Astrocyte of the spinal cord (primary cell): ENCODE data around the gene DGKB.

Experiments used
- DNase-seq: peaks from one replicate; pipeline ENCODE4 v3.0.0; 2011; ENCODE audit warnings: low read depth, low spot score
- H3K4me3 ChIP-seq: 2 replicates; pipeline ENCODE4 v1.5.1; 2011; ENCODE audit warnings: low read depth, mild to moderate bottlenecking, low read length, moderate library complexity
- CTCF ChIP-seq: IDR thresholded peaks from 2 replicates; pipeline ENCODE4 v1.5.1; 2012; ENCODE audit warnings: low read depth, mild to moderate bottlenecking, low read length, inconsistent platforms
- in situ Hi-C: cut with HindIII; loops from 2 replicates; pipeline ENCODE4 v1.10.0; 2017; ENCODE audit warnings: low sequenced_read_pairs

Gene DGKB

DNA sequence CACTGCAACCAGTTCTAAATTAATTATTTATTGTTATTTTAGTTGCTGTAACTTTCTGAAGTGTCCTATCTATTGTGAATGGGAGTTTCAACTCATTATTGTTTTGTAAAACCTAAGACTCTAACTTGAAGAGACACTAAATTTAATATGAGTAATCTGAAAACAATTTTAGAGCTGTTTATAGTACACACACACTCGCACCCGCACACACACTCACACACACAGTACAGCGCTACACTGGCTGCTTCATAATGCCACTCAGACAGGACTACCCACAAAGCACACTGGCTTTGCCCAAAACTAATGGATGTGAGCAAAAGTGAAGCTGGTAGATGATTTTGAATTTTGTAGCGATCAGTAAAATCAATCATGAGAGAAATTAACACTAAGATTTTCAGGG, 674.2 kb downstream of the DGKB start:
- no peak overlapping the region for H3K4me3 ChIP-seq
- no peak for TF ChIP-seq CTCF
- DNase-seq: no peak
- in situ Hi-C loops: no loop called here

- H3K4me3 ChIP-seq: no peak overlapping the region
- DNase-seq: no peak
- in situ Hi-C loops: no loop called here
- no peak for TF ChIP-seq CTCF
These were observed 676.4 kb downstream of the DGKB start for GRCh38 chr7:14226126-14226525.

- in situ Hi-C loops: no loop called here
- no peak overlapping the region for H3K4me3 ChIP-seq
- no peak for DNase-seq
- TF ChIP-seq CTCF: no peak
These were observed 683.4 kb downstream of the DGKB start for GRCh38 chr7:14219125-14219524.

- no peak overlapping the region for H3K4me3 ChIP-seq
- DNase-seq: peak; percentile 67
- in situ Hi-C loops: no loop called here
- no peak for TF ChIP-seq CTCF
These were observed 684.2 kb downstream of the DGKB start for GRCh38 chr7:14218338-14218737.

GRCh38 chr7:14209896-14210484, 692.6 kb downstream of the DGKB start:
- TF ChIP-seq CTCF: no peak
- DNase-seq: no peak
- in situ Hi-C loops: no loop called here
- H3K4me3 ChIP-seq: no peak overlapping the region

GRCh38 chr7:14207711-14208110, 694.8 kb downstream of the DGKB start:
- TF ChIP-seq CTCF: no peak
- H3K4me3 ChIP-seq: no peak overlapping the region
- no peak for DNase-seq
- in situ Hi-C loops: no loop called here

- no peak overlapping the region for H3K4me3 ChIP-seq
- in situ Hi-C loops: no loop called here
- TF ChIP-seq CTCF: no peak
- no peak for DNase-seq
These were observed 695.4 kb downstream of the DGKB start for GRCh38 chr7:14207138-14207537.
